ENCODE data around the gene SIGMAR1.

GRCh38 chr9:34603610-34604231, 33.9 kb downstream of the SIGMAR1 start:
- TF ChIP-seq POLR2A (IDR thresholded peaks at IDR 0.05; ENCODE audit: low read depth, low read length) (no peak), POLR2AphosphoS5 (IDR thresholded peaks at IDR 0.05; ENCODE audit: low read depth, low read length) (no peak), TAF1 (IDR thresholded peaks at IDR 0.05; ENCODE audit: borderline replicate concordance, low read depth, low read length) (no peak)
